ENCODE measurements around the gene PCNX3. TPM values are rescaled to one million over a fixed set of nuclear protein-coding genes. Genes with fewer than 3 reads are reported as not detected.

The PCNX3 gene
- total and polyA plus RNA-seq, 2 of the 4 experiments (the other 2 are of a cell fraction): 5.6 to 33.2 TPM

GRCh38 chr11:65599216-65599954 lies 16.2 kb upstream of the PCNX3 start:
- Histone ChIP-seq H3K18ac (ENCODE audit: low read depth, low read length) (no peak overlapping the region), H3K9ac (ENCODE audit: low read depth, low read length) (no peak overlapping the region), H2BK5ac (ENCODE audit: low read depth, low read length, poor library complexity, severe bottlenecking) (no peak overlapping the region), H3K56ac (ENCODE audit: extremely low read depth, insufficient read depth, low read length) (no peak overlapping the region), H2AFZ (replicated peaks; ENCODE audit: low read length, poor library complexity) (peak overlapping the region; percentile 21), H2BK15ac (ENCODE audit: low read depth, low read length) (no peak overlapping the region), H3K4me3 (ENCODE audit: insufficient read depth, low read depth, low read length) (no peak overlapping the region), H3K4ac (ENCODE audit: low read depth, low read length) (no peak overlapping the region), H3K9me1 (ENCODE audit: insufficient read depth, low read length) (no peaks in the 10 kb centered on the region), H3K4me1 (ENCODE audit: control insufficient read depth, insufficient read depth, low read length) (no peaks in the 10 kb centered on the region), H3K14ac (replicated peaks; ENCODE audit: low read depth, low read length) (no peak overlapping the region), H3K27ac (ENCODE audit: insufficient read depth, low read length) (no peak overlapping the region), H3K36me3 (ENCODE audit: control insufficient read depth, insufficient read depth, low read length) (peaks cover 37% of the 10 kb centered on the region), H3K9me3 (ENCODE audit: control insufficient read depth, insufficient read depth, low read length) (no peaks in the 10 kb centered on the region), H2AK9ac (replicated peaks; ENCODE audit: low read depth, low read length, poor library complexity) (no peak overlapping the region), H4K20me1 (ENCODE audit: insufficient read depth, low read length) (no peaks in the 10 kb centered on the region; the same call in 1 of the 2 replicates), H4K91ac (ENCODE audit: insufficient read depth, low read depth, low read length) (no peak overlapping the region), H2BK120ac (ENCODE audit: low read depth, low read length) (no peak overlapping the region), H3K79me1 (ENCODE audit: low read depth in 1 of 2, low read length in 2 of 2) (0 out of 4 replicates have a peak, but pooled peaks cover 0 to 3% of the 10 kb centered on the region in 2 experiments), H2AK5ac (ENCODE audit: low read depth, low read length) (no peak overlapping the region), H3K4me2 (ENCODE audit: low read depth, low read length) (no peak overlapping the region), H3K23ac (ENCODE audit: low read depth, low read length) (no peak overlapping the region), H4K8ac (ENCODE audit: low read depth in 2 of 2, low read length in 2 of 2) (no peak overlapping the region), H2BK20ac (ENCODE audit: low read depth, low read length) (no peak overlapping the region), H4K5ac (ENCODE audit: low read depth, low read length) (no peak overlapping the region), H3K27me3 (ENCODE audit: control insufficient read depth, insufficient read depth, low read length) (no peaks in the 10 kb centered on the region)
- 83% methylated on average over 28 of the region's 49 CpGs; no CpG with 5 or more reads in 1 of the 2 experiments for WGBS, 2 experiments (ENCODE audit: extremely low coverage in 2 of 2, insufficient read length in 1 of 2)
- TF ChIP-seq MAZ (IDR thresholded peaks at IDR 0.05; ENCODE audit: borderline replicate concordance, low read depth, low read length) (no peak), RAD21 (IDR thresholded peaks at IDR 0.05; ENCODE audit: low read length) (no peak), ELK1 (IDR thresholded peaks at IDR 0.05; ENCODE audit: borderline replicate concordance, low read depth, low read length) (no peak)
- intact Hi-C loops (cut with micrococcal nuclease): no loop called here
- dilution Hi-C loops (cut with HindIII; ENCODE audit: low sequenced_read_pairs, unreplicated experiment): no loop called here
- ChIA-PET CTCF (no interaction called here), POLR2A (ENCODE audit: unreplicated experiment) (no interaction called here)
- in situ Hi-C loops (cut with MboI; ENCODE audit: low sequenced_read_pairs): no loop called here
- no peak for ATAC-seq (ENCODE audit: low read depth)
- BruUV-seq (replicated peaks): no TSS peak
- no peak for DNase-seq
